HEK293 (cell line): ENCODE results near the gene ATXN2.

ENCODE experiments used
- CTCF ChIA-PET: fragments of 350-600 bp; formaldehyde crosslinking; extraction: SDS; loops from one replicate; lab custom pipeline; 2021; ENCODE audit warnings: antibody characterized with exemption; lab: Yijun Ruan, JAX
- POLR2A ChIA-PET: fragments of 300-600 bp; formaldehyde crosslinking; extraction: SDS; loops from one replicate; lab custom pipeline; 2020; ENCODE audit warnings: antibody characterized with exemption, inconsistent platforms; lab: Yijun Ruan, JAX
- H3K27ac ChIP-seq: fragments of 200-500 bp; sonication (Bioruptor generic); 2 replicates; pipeline ENCODE4 v1.5.1; 2014; ENCODE audit warnings: low read depth, low read length, control low read depth, inconsistent platforms; ENCODE audit errors: extremely low read depth
- H3K36me3 ChIP-seq, 2 experiments: fragments of 200-500 bp in 1 of 2; sonication (Bioruptor generic) in 1 of 2; 1 replicate in 1 of 2; 2 replicates in 1 of 2; pipeline ENCODE4 v1.5.1; 2014 to 2017; ENCODE audit warnings: inconsistent platforms in 2 of 2, low read length in 2 of 2; ENCODE audit not compliant: control insufficient read depth in 2 of 2, insufficient read depth in 1 of 2
- H3K4me1 ChIP-seq: fragments of 200-500 bp; sonication (Bioruptor generic); 2 replicates; pipeline ENCODE4 v1.5.1; 2014; ENCODE audit warnings: mild to moderate bottlenecking, low read length, inconsistent platforms; ENCODE audit not compliant: control insufficient read depth, insufficient read depth
- H3K4me3 ChIP-seq: 2 replicates; pipeline ENCODE4 v1.5.1; 2011; ENCODE audit warnings: low read depth, mild to moderate bottlenecking, control low read depth, low read length, moderate library complexity
- H3K9me3 ChIP-seq: fragments of 200-500 bp; sonication (Bioruptor generic); 2 replicates; pipeline ENCODE4 v1.5.1; 2014; ENCODE audit warnings: low read depth, low read length, inconsistent platforms; ENCODE audit not compliant: control insufficient read depth, insufficient read depth
- ATF2 ChIP-seq: fragments of 450-650 bp; formaldehyde crosslinking; IDR thresholded peaks from 2 replicates; pipeline ENCODE4 v1.5.1; 2016; ENCODE audit warnings: missing biosample characterization, missing genetic modification characterization, low read depth
- OVOL3 ChIP-seq: fragments of 450-650 bp; formaldehyde crosslinking; IDR thresholded peaks from 2 replicates; pipeline ENCODE4 v1.5.1; 2016; ENCODE audit warnings: missing biosample characterization, missing genetic modification characterization
- PATZ1 ChIP-seq: fragments of 450-650 bp; formaldehyde crosslinking; IDR thresholded peaks from 2 replicates; pipeline ENCODE4 v1.5.1; 2016; ENCODE audit warnings: missing biosample characterization, missing genetic modification characterization
- PRDM1 ChIP-seq: fragments of 450-650 bp; formaldehyde crosslinking; IDR thresholded peaks from 2 replicates; pipeline ENCODE4; 2016; ENCODE audit warnings: missing biosample characterization, missing genetic modification characterization
- ZBTB11 ChIP-seq: fragments of 450-650 bp; formaldehyde crosslinking; conservative IDR thresholded peaks from 2 replicates; pipeline ENCODE4 v1.5.1; 2016; ENCODE audit warnings: low read depth, missing biosample characterization, missing genetic modification characterization
- ZBTB49 ChIP-seq: fragments of 450-650 bp; formaldehyde crosslinking; IDR thresholded peaks from 2 replicates; pipeline ENCODE4 v1.5.1; 2016; ENCODE audit warnings: missing biosample characterization, missing genetic modification characterization, low read depth
- ZNF10 ChIP-seq: fragments of 450-650 bp; formaldehyde crosslinking; IDR thresholded peaks from 2 replicates; pipeline ENCODE4 v1.5.1; 2017; ENCODE audit warnings: missing biosample characterization, missing genetic modification characterization
- ZNF202 ChIP-seq: fragments of 450-650 bp; formaldehyde crosslinking; IDR thresholded peaks from 2 replicates; pipeline ENCODE4 v1.5.1; 2016; ENCODE audit warnings: missing biosample characterization, missing genetic modification characterization, borderline replicate concordance
- ZNF292 ChIP-seq: fragments of 450-650 bp; formaldehyde crosslinking; IDR thresholded peaks from 2 replicates; pipeline ENCODE4 v1.5.1; 2016; ENCODE audit warnings: low read depth, missing biosample characterization, missing genetic modification characterization, borderline replicate concordance
- ZNF37A ChIP-seq: fragments of 450-650 bp; IDR thresholded peaks from 2 replicates; pipeline ENCODE4 v1.5.1; 2018; ENCODE audit warnings: missing biosample characterization, missing genetic modification characterization
- ZNF404 ChIP-seq: fragments of 450-650 bp; formaldehyde crosslinking; IDR thresholded peaks from 2 replicates; pipeline ENCODE4 v1.5.1; 2017; ENCODE audit warnings: missing biosample characterization, missing genetic modification characterization
- ZNF449 ChIP-seq: fragments of 450-650 bp; formaldehyde crosslinking; IDR thresholded peaks from 2 replicates; pipeline ENCODE4 v1.5.1; 2017; ENCODE audit warnings: missing biosample characterization, mild to moderate bottlenecking, missing genetic modification characterization, moderate library complexity
- ZNF518A ChIP-seq: fragments of 450-650 bp; formaldehyde crosslinking; conservative IDR thresholded peaks from 2 replicates; pipeline ENCODE4 v1.5.1; 2016; ENCODE audit warnings: low read depth, missing biosample characterization, missing genetic modification characterization
- ZNF529 ChIP-seq: fragments of 450-650 bp; formaldehyde crosslinking; IDR thresholded peaks from 2 replicates; pipeline ENCODE4 v1.5.1; 2017; ENCODE audit warnings: missing genetic modification characterization, missing biosample characterization; ENCODE audit not compliant: insufficient replicate concordance
- ZNF544 ChIP-seq: fragments of 450-650 bp; formaldehyde crosslinking; IDR thresholded peaks from 2 replicates; pipeline ENCODE4 v1.5.0; 2017; ENCODE audit warnings: missing biosample characterization, missing genetic modification characterization
- ZNF558 ChIP-seq: fragments of 450-650 bp; formaldehyde crosslinking; IDR thresholded peaks from 2 replicates; pipeline ENCODE4 v1.5.1; 2016; ENCODE audit warnings: missing biosample characterization, missing genetic modification characterization
- ZNF623 ChIP-seq: fragments of 450-650 bp; formaldehyde crosslinking; IDR thresholded peaks from 2 replicates; pipeline ENCODE4 v1.5.1; 2016; ENCODE audit warnings: missing biosample characterization, missing genetic modification characterization
- ZNF639 ChIP-seq: fragments of 450-650 bp; formaldehyde crosslinking; IDR thresholded peaks from 2 replicates; pipeline ENCODE4 v1.5.1; 2016; ENCODE audit warnings: missing biosample characterization, missing genetic modification characterization

The ATXN2 gene

GRCh38 chr12:111462210-111462769, 136.8 kb downstream of the ATXN2 start:
- ChIA-PET POLR2A (no interaction called here), CTCF (interaction anchor here (2.6 to 4.4 kb wide), 2 partner anchors 11 to 65 kb away, joined by 15 to 31 read pairs; no protein-coding TSS in a partner anchor)
- Histone ChIP-seq H3K27ac (no peak overlapping the region), H3K9me3 (no peaks in the 10 kb centered on the region), H3K36me3 (peaks cover 27 to 50% of the 10 kb centered on the region in 2 experiments), H3K4me3 (no peak overlapping the region), H3K4me1 (no peaks in the 10 kb centered on the region)
- no peak for TF ChIP-seq PATZ1 (tag by site-specific recombination)
- no peak for TF ChIP-seq ZNF623 (tag by site-specific recombination)
- TF ChIP-seq ZNF202 (tag by site-specific recombination), result no peak
- no peak for TF ChIP-seq ZNF10 (tag by site-specific recombination)
- TF ChIP-seq ZNF292 (tag by site-specific recombination), result no peak
- no peak for TF ChIP-seq ZNF544
- TF ChIP-seq ZNF518A, result no peak
- TF ChIP-seq OVOL3 (tag by site-specific recombination), result no peak
- TF ChIP-seq ZNF449, result no peak
- TF ChIP-seq ZNF529 (tag by site-specific recombination), result no peak
- TF ChIP-seq ZBTB11 (tag by site-specific recombination), result no peak
- TF ChIP-seq ZNF558 (tag by site-specific recombination), result no peak
- TF ChIP-seq ZBTB49 (tag by site-specific recombination), result no peak
- TF ChIP-seq ZNF404 (tag by site-specific recombination), result no peak
- TF ChIP-seq ZNF37A (tag by site-specific recombination), result no peak
- TF ChIP-seq ZNF639 (tag by site-specific recombination), result no peak
- no peak for TF ChIP-seq ATF2
- no peak for TF ChIP-seq PRDM1 (tag by site-specific recombination)
